ENCODE data around the gene CDK14. TPM values are rescaled to one million over a fixed set of nuclear protein-coding genes. Genes with fewer than 3 reads are reported as not detected.
A peak's percentile ranks its signal among the peaks of the same experiment; 100 is the strongest.

The CDK14 gene
- total RNA-seq, 4 donors from 2014 or later = 1.1 to 12.7 (median 5.8) TPM

GRCh38 chr7:90592033-90592432 is 4.1 kb upstream of the CDK14 start:
- no peak overlapping the region for H3K4me3 ChIP-seq (ENCODE audit: low read depth, poor library complexity, severe bottlenecking)
- TF ChIP-seq CTCF (IDR thresholded peaks at IDR 0.05) = no peak
- TF ChIP-seq POLR2A (IDR thresholded peaks at IDR 0.05) = no peak
- intact Hi-C loops (cut with DNase I; ENCODE audit: low total_unique reads) = no loop called here
- no peak for DNase-seq (ENCODE audit: low spot score in 2 of 2)

GRCh38 chr7:90593205-90593604 is 2.9 kb upstream of the CDK14 start:
- intact Hi-C loops (cut with DNase I; ENCODE audit: low total_unique reads) = no loop called here
- no peak for DNase-seq (ENCODE audit: low spot score in 2 of 2)
- H3K4me3 ChIP-seq (ENCODE audit: low read depth, poor library complexity, severe bottlenecking) = no peak overlapping the region
- no peak for TF ChIP-seq CTCF (IDR thresholded peaks at IDR 0.05)
- no peak for TF ChIP-seq POLR2A (IDR thresholded peaks at IDR 0.05)

GRCh38 chr7:90594751-90595317 is 1.3 kb upstream of the CDK14 start:
- DNase-seq (ENCODE audit: low spot score in 2 of 2) = no peak
- 29 to 32% methylated on average over 11 of the region's 11 CpGs for WGBS, 2 donors
- intact Hi-C loops (cut with DNase I; ENCODE audit: low total_unique reads) = no loop called here
- TF ChIP-seq CTCF (IDR thresholded peaks at IDR 0.05) (no peak), POLR2A (IDR thresholded peaks at IDR 0.05) (no peak)
- no peak overlapping the region for H3K4me3 ChIP-seq (ENCODE audit: low read depth, poor library complexity, severe bottlenecking)

GRCh38 chr7:90595342-90595800 is 750 bp upstream of the CDK14 start:
- intact Hi-C loops (cut with DNase I; ENCODE audit: low total_unique reads) = no loop called here
- peak overlapping the region; percentile 67 for H3K4me3 ChIP-seq (ENCODE audit: low read depth, poor library complexity, severe bottlenecking)
- DNase-seq (ENCODE audit: low spot score in 2 of 2) = no peak
- TF ChIP-seq CTCF (IDR thresholded peaks at IDR 0.05) = no peak
- no peak for TF ChIP-seq POLR2A (IDR thresholded peaks at IDR 0.05)
- 15 to 20% methylated on average over 9 of the region's 10 CpGs for WGBS, 2 donors

- WGBS, 2 donors = 1% methylated on average over 41 to 44 of the region's 47 CpGs
- no peak for TF ChIP-seq POLR2A (IDR thresholded peaks at IDR 0.05)
- no peak for TF ChIP-seq CTCF (IDR thresholded peaks at IDR 0.05)
- intact Hi-C loops (cut with DNase I; ENCODE audit: low total_unique reads) = no loop called here
- peak overlapping the region; percentile 67 for H3K4me3 ChIP-seq (ENCODE audit: low read depth, poor library complexity, severe bottlenecking)
- DNase-seq (ENCODE audit: low spot score in 2 of 2) = no peak
These were observed 796 bp downstream of the CDK14 start for GRCh38 chr7:90596671-90597562.
